ENCODE results near the gene BBLN.
"Not testable (repeated sequence)": the region's sequence is repeated elsewhere in the genome, so short reads cannot be mapped to it uniquely, and the experiment has no call there.

Gene BBLN

DNA sequence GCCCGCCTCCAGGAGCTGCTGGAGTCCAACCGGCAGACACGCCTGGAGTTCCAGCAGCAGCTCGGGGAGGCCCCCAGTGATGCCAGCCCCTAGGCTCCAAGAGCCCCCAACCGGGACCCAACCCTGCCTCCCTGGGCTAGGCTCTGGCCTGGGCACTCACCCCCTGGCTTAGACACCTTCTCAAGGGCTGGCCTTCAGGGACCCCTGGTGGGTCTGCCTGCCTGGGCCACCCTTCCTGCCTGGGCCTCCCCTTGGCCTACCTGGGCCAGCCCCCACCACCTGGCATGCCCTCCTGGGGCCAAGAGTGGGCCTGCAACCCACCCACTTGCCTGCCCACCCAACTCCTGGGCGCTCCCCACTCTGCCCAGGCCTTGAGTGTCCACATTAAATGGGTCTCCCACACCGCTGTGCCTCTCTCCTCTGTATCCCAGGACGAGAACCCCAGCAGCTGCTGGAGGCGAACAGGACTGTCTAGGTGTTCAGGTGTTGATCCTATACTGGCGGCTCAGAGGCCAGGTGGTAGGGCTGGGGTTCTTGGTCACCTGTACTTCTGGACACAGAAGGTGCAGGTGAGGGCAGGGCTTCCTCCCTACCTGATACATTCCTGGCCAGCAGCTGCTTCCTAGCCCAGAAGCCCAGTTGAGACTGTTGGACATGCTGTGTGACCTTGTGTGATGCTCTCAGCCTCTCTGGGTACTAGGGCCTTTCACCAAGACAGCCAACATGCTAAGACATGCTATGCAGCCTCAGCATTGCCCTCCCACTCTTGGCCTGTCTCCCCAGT is 3.6 kb downstream of the BBLN start:
- no peak for DNase-seq (ENCODE audit: low read depth)

DNA sequence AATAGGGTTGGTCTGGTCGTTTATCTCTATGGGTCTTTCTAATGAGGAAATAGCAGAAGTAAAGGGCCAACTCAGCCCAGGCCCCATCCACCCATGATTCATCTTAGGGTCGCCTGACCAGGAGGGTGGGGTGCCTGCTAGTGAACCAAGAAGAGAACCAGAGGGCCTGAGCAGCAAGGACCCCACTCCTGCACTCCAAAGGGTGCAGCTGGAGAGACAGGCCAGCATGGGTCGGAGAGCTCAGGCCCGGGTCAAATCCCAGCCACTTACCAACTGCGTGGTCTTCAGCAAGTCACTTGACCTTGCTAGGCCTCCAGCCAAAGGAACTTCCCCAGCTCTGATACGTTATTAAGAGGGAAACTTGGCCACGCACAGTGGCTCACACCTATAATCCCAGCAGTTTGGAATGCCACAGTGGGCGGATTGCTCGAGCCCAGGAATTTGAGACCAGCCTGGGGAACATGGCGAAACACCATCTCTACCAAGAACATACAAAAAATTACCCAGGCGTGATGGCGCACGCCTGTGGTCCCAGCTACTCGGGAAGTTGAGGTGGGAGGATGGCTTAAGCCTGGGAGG is 4.3 kb downstream of the BBLN start:
- no peak for DNase-seq (ENCODE audit: low read depth)

DNA sequence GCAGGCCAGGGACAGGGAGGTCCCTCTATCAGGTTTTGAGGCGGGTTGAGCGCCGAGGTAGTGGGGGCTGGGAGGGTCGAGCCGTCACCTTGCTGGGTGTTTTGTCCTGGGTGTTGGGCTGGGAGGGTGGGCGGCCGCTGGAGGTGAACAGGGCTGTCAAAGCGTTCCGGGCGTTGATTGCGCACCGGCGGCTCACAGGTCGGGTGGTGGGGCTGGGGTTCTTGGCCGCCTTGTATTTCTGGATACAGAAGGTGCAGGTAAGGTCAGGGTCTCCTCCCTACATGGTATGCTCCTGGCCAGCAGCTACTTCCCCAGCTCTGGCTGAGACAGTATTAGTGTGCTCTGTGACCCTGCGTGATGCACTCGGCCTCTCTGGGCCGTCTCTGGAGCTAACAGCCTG is 6.1 kb downstream of the BBLN start:
- no peak for DNase-seq (ENCODE audit: low read depth)

DNA sequence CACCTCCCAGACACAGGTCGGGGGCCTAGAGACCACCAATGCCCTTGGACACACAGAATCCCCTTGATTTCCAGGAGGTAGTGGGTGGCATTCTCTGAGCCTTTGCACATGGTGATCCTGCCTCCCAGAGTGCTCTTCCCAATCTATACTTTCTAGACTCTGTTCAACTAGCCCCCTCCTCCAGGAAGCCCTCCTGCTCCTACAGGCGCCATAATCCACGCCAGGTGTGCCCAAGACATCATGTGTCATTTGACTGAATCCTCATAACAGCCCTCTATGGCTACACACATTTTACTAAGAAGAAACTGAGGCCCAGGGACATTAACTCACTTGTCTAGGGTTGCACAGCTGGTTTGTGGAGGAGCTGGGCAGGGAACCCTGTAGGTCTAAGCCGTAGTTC is 7.1 kb downstream of the BBLN start:
- no peak for DNase-seq (ENCODE audit: low read depth)

DNA sequence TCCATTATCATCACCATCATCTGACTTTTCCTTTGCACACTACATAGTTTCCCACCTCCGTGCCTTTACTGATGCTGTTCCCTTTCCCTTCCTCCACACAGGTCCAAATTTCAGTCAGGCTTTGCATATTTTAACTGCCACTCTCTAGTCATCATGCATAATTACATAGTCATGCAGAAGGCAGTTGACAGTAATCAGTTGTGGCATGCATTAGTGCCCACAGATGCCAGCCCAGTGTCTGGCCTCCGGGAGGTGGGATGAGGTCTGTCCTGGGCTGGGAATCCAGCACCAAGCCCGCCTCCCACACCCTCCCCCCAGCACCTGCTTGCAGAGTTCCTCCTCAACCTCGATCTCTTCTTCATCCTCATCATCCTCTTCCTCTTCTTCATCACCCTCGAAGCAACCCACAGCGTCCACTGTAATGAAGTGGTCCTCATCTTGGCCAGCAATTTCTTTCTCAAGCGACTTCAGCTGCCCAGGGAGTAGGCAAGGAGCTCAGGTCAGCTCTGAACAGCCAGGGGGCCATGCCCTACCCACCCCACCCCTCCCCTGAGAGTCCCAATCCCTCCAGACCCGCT is 8.8 kb downstream of the BBLN start:
- DNase-seq (ENCODE audit: low read depth) = no peak

DNA sequence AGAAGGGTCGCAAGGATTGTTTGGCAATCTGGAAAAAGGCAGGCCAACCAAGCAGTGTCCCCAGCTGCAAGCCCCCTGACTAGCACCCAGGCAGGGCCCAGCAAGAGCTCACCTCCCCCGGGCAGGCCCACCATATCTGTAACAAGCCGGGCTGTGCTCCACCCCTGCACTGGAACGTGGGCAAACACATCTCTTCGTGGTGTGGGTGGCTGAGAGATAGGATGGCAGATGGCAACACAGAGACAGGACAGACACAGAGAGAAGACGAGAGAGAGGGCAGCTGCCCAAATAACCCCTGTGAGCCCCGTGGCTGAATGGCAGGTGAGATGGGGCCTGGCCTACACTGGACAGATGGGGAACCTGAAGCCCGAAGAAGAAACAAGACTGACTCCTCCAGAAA is 9.4 kb downstream of the BBLN start:
- no peak for DNase-seq (ENCODE audit: low read depth)

DNA sequence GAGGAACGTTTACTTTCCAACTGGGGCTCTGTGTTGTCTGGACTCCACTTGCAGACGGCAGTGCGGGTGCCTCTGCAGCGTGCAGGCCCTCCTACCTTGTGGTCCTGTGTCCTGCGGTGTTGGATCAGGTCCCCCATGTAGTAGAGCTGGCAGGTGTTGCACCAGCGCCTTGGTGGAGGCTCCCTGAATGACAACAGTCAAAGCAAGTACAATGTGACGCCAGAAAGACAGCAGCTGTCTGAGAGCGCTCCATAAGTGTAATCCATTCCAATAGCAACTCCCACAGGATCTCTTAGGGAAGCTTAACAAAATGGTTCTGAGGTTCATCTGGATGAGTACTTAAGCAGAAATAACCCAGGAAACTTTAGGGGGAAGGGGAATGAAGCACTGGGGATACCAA is 9.9 kb downstream of the BBLN start:
- DNase-seq (ENCODE audit: low read depth) = no peak

DNA sequence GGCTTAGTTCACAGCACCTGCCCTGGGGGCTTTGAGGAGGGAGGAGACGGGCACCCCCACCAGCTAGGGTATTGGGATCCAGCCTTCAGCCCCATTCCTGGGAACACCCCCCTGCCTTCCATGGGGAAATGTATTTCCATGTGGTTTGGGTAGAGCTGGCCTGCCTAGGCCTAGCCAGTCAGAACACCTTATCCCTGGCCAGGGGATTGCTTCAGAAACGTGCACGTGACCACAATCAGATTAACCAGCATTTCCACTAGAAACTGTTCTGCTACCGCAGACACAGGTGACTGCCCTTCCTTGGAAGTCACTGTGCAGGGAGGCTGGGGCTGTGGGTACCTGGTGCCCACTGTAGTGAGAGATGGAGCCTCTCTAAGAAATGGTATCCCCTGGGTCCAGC is 14.0 kb downstream of the BBLN start:
- DNase-seq (ENCODE audit: low read depth) = no peak

DNA sequence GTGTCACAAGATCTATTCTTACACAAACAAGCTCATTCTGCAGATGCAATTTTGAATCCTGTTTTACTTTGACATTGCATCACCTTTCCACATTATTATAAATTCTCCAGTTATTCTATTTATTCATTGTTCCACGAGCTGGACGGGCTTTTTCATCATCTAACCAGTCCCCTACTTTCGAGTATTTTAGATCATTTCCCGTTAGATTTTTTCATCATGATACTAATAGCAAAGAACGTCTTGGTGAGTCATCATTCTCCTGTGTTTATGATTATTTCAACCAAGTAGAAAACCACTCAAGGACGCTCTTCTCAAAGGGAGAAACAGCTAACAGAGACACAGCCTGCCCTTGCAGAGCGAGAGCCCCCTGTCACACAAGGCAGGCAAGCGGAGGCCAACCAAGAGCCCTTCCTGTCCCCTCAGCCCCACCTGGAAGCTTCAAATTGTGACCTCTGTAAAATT is 15.1 kb downstream of the BBLN start:
- DNase-seq (ENCODE audit: low read depth) = no peak

DNA sequence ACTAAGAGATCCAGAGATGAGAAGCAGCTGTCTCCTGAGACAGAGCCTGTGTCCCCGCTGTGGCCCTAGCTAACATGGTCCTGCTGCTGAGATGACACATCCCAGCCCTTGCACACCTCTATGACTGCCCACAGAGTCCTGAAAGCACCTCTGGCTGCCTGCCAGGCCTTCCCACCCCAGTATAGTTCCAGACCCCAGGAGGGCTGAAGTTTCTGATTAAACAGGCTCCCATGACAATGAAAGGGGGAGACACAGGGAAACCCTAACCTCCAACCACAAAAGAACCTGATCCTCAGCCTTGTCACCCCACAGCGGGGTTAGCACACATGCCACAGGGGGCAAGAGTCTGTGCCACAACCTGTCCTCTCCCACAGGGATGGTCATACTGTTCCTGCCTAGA is 15.7 kb downstream of the BBLN start:
- no peak for DNase-seq (ENCODE audit: low read depth)

DNA sequence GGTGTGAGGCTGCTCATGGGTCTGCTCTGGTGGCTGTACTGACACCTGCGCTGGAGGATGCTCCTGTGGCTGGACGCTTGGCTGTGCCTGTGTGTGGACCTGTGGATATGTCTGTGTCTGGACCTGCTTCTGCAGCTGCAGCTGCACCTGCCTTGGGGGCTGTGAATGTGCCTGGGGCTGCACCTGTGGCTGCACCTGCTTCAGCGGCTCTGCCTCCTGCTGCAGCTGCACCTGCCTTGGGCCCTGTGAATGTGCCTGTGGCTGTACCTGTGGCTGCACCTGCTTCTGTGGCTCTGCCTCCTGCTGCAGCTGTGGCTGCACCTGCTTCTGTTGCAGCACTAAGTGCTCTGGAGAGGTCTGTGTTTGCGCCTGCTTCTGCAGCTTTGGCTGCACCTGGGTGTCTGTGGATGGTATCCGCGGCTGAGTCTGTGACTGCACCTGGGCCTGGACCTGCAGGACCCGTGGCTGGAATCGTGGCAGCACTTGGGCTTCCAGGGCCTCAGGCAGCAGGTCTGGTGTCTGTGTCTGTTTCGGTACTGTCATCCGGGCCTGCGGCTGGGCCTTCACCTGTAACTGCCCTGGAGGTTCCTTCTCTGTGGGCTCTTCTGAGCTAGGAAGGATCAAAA is 18.9 kb downstream of the BBLN start:
- no peak for DNase-seq (ENCODE audit: low read depth)

DNA sequence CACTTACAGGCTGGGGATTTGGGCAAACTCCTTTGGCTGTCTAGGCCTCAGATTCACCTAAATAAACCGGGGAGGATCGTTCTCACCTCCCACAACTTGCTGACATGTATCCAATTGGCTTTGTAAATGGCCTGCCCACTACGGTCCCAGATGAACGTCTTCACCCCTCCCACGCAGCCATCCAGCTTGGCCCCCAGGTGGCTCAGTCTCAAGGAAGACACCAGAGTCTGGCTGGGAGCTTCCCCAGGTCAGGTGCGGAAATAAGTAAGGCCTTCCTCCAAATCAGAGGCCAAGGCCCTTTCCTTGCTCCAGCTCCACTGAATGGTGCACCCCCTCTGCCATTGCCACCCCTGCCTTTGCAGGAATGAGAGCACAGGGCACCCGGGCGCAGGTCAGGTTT is 19.9 kb downstream of the BBLN start:
- DNase-seq (ENCODE audit: low read depth) = no peak

DNA sequence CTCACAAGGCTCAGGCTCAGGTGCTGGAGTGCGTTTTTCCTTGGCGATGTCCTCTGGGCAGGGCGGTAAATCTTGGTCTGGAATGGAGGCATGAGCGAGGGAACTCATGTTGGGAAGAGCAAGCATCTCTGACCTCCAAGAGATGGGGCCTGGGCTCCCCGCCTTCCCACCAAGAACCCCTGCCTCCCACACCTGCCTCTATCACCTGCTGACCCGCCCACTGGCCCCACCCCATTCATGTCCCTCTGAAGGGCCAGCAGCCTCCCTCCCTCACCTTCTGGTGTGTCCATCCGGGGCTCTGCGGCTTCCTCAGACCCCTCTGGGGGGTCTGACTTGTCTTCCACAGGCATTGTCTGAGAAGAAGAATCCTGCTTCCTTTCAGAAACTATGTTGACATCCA is 20.4 kb downstream of the BBLN start:
- no peak for DNase-seq (ENCODE audit: low read depth)

DNA sequence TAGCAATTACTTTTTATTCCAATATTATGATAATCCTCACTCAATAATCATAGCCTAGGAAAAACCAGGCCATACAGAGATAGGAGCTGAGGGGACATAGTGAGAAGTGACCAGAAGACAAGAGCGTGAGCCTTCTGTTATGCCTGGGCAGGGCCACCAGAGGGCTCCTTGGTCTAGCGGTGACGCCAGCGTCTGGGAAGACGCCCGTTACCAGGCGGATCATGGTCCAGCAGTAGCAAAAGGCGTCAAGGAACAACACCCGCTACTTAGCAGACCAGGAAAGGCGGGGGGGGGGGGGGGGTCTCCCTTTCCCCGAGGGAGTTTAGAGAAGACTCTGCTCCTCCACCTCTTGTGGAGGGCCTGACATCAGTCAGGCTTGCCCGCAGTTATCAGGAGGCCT is 21.4 kb downstream of the BBLN start:
- not testable (repeated sequence) for DNase-seq (ENCODE audit: low read depth)

DNA sequence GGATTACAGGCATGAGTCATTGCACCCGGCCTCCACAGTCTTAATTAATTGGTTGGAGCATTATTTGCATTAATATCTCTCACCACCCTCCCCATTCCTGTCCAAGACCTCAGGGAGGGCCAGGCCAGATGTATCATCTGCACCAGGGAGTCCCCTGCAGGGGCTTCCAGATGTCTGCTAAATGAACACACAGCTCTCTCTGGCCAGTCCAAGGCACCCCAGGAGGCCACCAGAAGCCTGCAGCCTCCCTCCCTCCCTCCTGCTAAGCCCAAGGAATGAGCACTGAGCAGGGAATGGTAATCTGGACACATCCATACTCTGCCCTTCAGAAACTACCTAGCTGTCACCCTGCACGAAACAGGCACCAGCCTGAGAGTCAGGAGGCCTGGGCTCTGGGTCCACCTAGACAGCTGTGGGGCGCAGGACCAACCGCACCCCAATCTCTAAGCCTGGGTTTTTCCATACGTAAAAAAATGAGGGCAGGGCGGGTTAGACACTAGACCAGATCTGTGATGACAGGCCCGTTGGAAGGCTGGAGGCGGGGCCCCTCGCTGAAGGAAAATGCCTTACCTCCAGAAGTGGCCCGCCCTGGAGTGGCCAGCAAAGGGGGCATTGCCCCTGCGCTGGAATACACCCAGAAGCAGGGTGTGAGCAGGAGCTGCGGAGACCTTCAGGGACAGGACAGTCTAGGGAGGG is 23.0 kb downstream of the BBLN start:
- DNase-seq (ENCODE audit: low read depth) = no peak

DNA sequence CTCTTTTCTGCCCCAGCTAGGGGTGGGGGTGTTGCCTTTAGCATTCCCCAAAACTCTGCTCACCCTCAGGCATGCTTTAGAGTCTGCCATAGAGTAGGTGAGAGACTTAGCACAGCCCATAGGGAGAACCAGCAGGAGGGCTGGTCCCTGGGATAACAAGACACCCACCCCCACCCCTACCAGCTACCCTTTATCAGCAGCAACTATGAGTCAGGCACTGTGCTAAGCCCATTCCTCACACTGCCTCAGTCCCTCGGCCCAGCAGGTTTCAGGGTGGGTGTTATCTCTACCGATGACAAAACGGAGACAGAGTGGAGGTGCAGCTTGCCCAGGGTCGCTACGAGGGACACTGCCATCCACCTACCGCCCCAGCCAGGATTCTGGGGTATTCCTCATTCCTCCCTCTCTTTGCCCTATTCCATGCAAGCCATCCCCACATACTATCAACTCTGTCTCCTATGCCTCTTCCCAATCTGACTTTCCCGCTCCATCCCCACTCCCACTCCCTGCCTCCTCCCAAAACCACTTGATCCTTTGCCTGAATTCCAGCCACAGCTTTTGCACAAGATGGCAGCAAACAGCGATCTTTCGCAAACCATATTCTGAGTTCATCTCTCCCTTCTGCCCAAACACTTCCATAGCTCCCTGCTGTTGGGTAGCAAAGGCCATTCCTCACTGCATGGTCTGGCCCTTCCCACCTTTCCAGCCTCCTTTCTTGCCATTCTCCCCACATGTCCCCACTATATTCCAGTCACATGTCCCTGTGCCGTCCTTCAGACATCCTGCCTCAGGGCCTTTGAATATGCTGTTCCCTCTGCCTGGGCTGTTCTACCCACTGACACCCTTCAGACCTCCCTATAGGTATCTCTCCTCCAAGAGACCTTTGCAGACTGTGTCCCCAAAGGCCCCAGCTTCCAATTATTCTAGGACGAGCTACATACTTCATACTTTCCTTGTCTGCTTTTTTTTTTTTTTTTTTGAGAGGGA is 26.2 kb downstream of the BBLN start:
- DNase-seq (ENCODE audit: low read depth) = no peak

DNA sequence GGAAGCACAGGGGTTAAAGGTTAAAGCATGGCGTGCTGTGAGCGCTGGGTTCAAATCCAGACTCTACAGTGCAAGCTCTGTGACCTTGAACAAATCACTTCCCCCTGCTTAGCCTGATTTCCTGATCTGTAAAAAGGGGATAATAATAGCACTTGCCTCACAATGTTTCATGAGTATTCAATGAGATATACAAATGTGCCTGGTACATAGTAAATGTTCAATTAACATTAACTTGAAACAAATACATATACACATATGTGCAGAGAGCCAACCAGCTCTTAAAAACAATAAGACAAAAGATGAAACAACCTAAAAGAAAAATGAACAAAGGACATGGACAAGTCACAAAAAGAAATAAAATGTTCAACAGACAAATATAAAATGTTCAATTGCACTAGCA is 27.3 kb downstream of the BBLN start:
- DNase-seq (ENCODE audit: low read depth) = no peak

DNA sequence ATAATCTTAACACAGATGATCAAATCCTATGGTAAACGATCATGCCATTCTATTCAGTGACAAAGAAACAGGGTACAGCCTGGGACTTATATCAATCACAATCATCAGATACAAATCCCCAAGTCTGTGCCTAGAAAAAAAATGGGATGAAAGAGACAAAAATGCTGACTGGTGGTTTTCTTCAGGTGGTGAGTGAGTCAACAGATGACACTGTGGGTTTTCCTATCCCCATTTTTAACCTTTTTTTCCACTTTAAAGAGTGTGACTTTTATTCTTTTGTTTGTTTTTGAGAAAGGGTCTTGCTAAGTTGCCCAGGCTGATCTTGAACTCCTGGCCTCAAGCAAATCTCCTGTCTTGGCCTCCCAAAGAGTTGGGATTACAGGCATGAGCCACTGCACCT is 28.1 kb downstream of the BBLN start:
- DNase-seq (ENCODE audit: low read depth) = no peak

DNA sequence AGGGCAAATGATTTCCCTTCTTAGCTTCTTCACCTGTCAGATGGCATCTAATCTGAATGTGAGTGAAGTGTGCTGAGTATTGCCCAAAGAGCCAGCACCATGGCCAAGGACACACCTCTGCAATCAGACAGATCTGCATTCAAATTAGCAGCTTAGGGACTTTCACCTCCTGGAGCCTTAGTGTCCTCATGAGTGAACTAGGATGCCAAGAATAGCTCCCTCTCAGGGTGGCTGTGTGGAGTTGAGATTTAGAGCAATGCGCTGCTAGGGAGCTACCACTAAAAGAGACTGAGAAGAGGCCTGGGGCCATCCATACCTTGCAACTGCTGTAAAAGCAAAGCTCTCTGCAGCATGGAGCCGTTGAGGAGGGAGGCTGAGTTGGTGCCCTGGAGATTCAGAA is 29.9 kb downstream of the BBLN start:
- no peak for DNase-seq (ENCODE audit: low read depth)

DNA sequence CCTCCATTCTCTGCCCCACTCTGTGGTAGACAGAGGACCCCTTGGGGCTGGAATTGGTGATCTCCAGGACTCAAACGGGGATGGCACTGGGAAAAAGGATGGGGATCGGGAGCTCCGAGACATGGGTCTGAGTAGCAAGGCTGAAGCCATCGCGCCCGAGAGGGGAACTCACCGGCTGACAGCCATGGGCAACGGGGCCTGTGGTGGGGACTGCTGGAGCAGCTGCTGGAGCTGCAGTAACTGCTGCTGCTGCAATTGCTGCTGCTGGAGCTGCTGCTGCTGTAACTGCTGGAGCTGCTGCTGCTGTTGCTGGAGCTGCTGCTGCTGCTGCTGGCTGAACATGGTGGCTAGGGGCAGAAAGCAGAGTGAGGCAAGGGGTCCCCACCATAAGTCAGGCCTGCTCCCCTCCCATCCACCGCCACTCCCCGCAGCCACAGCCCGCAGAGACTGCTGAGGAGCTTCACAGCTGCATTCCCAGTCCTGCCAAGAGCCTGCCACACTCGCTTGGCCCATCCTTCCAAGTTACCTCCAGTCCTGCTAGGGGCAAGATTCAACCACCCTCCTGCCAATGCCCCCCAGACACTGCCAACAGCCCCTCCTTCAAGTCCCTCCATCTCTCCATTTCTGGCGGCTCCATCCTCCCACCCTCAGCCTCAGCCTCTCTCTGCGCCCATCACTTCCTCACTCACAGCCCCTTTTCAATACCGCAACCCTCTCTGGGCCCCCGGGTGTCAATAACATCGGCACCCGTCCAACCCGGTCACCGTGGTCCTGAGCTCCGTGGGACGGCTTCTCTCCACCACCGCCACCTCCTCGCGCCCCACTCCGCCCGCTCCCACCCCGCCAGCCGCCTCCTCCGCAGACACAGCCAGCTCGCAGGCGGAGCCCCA is 30.7 kb downstream of the BBLN start:
- peak; percentile 16 for DNase-seq (ENCODE audit: low read depth)
